GM20000 (cell line): ENCODE results near the gene R3HCC1L.
"Not testable (repeated sequence)": the region's sequence is repeated elsewhere in the genome, so short reads cannot be mapped to it uniquely, and the experiment has no call there.

Experiments used
- DNase-seq: peaks from one replicate; pipeline ENCODE4 v3.0.0; 2012; ENCODE audit warnings: low spot score
- TF ChIP-seq, protein P1 (sequence below): IDR thresholded peaks from 2 replicates; pipeline ENCODE4 v1.5.1; 2012; ENCODE audit warnings: mild to moderate bottlenecking, control low read depth; ENCODE audit errors: extremely low read depth, missing control alignments

Gene R3HCC1L

DNA sequence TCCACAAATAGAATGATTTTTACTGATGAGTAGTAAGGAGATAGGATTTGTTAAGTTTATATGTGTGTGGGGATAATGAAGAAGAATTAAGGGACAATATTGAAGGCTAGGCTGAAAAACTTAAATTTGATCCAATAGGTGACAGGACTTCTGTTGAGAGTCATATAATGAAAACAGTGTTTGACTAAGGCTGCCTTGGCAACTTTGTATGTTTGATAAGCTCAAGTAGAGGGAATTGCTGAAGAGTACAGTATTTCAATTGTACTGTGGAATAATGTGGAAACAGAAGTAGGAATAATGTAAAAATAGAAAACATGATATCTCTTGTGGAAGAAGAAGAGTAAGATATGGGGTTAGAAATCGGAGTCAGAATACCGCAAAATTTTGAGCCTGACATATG lies 10.5 kb downstream of the R3HCC1L start:
- no peak for DNase-seq
- TF ChIP-seq, protein P1, sequence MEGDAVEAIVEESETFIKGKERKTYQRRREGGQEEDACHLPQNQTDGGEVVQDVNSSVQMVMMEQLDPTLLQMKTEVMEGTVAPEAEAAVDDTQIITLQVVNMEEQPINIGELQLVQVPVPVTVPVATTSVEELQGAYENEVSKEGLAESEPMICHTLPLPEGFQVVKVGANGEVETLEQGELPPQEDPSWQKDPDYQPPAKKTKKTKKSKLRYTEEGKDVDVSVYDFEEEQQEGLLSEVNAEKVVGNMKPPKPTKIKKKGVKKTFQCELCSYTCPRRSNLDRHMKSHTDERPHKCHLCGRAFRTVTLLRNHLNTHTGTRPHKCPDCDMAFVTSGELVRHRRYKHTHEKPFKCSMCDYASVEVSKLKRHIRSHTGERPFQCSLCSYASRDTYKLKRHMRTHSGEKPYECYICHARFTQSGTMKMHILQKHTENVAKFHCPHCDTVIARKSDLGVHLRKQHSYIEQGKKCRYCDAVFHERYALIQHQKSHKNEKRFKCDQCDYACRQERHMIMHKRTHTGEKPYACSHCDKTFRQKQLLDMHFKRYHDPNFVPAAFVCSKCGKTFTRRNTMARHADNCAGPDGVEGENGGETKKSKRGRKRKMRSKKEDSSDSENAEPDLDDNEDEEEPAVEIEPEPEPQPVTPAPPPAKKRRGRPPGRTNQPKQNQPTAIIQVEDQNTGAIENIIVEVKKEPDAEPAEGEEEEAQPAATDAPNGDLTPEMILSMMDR: no peak

DNA sequence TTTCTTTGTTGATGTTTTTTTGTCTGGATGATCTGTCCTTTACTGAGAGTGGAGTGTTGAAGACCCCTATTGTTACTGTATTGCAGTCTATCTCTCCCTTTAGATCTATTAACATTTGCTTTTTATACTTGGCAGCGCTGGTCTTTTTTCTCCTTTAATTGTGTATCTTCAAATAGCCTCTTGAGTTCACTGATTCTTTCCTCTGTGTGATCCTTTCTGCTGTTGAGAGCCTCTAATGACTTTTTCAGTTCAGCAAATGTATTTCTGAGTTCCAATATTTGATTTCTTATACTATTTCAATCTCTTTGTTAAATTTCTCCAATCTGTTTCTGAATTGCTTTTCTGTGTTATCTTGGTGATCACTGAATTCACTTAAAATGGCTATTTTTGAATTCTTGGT lies 15.4 kb downstream of the R3HCC1L start:
- DNase-seq: no peak
- TF ChIP-seq, protein P1: no peak

DNA sequence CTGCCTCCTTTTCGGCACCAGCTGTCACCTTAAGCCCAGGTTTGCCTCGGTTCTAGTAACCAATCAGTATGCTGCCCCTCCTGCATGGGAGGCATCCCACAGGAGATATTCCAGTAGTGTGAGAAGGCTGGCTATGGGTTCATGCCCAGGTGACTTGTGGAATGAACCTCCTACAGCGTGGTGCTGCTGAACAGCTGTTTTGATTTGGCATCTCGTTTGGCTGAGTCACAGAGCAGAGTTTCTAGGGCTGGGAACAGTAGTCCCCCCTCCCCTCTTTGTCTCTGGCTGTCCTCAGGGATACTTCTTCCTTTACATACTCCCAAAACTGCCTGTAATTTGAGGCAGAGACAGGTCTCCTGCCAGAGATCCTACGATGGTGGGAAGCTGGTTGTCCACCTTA lies 16.1 kb downstream of the R3HCC1L start:
- DNase-seq: no peak
- TF ChIP-seq, protein P1: no peak

DNA sequence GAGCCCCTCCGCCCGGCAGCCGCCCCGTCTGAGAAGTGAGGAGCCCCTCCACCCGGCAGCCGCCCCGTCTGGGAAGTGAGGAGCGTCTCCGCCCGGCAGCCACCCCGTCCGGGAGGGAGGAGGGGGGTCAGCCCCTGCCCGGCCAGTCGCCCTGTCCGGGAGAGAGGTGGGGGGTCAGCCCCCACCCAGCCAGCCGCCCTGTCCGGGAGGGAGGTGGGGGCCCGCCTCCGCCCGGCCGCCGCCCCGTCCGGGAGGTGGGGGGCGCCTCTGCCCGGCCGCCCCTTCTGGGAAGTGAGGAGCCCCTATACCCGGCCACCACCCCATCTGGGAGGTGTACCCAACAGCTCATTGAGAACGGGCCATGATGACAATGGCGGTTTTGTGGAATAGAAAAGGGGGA lies 18.3 kb downstream of the R3HCC1L start:
- not testable (repeated sequence) for DNase-seq

DNA sequence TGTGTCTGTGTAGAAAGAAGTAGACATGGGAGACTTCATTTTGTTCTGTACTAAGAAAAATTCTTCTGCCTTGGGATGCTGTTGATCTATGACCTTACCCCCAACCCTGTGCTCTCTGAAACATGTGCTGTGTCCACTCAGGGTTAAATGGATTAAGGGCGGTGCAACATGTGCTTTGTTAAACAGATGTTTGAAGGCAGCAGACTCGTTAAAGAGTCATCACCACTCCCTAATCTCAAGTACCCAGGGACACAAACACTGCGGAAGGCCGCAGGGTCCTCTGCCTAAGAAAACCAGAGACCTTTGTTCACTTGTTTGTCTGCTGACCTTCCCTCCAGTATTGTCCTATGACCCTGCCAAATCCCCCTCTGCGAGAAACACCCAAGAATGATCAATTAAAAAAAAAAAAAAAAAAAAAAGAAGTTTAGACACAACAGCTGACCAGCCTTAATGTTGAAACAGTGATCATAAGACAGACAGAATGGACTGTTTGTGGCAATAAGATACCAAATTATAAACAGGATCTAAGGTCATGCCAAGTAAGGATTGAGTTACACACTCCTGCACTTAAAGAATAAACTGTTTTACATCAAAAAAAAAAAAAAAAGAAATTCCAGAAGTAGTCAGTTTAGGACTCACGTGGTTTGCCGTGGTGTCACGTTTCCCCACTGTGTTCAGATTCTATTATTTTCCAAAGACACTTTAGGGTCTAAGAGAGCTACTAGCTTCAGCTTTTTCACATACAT lies 18.9 kb downstream of the R3HCC1L start:
- DNase-seq: not testable (repeated sequence)

DNA sequence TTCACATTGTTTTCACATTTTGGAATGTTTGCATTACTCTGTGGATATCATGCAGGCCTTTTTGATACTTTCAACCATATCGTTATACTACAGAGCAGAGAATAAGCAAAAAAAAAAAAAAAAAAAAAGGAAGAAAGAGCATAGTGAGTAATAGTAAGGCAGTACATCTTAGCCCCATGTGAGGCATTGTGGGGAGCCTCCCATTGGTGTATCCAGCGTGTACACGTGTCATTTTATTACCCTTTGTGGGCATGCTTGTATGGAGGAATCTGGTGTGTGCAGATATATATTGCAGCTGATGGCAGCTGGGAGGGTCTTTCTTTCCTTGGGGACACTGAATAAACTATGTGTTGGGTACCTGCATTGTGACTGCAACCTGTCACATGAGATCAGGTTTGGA lies 19.6 kb downstream of the R3HCC1L start:
- no peak for DNase-seq
- TF ChIP-seq, protein P1: no peak

DNA sequence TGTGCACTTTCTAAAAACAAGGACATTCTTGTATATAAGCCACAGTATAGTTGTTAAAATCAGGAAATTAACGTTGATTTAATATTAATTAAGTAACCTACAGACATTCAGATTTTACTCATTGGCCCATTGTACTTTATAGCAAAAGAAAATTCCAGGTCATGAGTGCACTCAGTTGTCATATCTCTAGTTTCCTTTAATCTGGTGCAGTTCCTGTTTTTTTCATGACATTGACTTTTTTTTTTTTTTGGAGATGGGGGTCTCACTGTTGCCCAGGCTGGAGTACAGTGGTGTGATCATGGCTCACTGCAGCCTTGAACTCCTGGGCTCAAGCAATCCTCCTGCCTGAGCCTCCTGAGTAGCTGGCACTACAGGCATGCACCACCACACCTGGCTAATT lies 24.1 kb downstream of the R3HCC1L start:
- TF ChIP-seq, protein P1: no peak
- no peak for DNase-seq

DNA sequence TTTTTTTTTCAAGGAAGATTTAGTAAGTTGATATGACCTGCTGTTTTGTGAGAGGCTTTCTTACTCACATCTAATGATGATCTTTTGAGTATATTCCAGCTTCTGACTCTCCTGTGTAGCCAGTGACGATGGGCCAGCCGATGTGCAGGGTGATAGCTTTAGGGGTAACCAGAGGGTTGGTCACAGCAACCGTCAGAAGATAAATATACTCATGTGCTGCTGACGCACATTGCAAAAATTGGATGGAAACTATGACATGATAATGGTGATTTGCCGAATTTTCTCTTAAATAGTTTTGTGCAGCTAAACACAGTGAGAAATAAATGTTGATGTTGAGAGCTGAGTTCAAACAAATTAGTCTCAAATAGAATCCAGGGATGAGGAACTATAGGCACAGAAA lies 29.5 kb downstream of the R3HCC1L start:
- TF ChIP-seq, protein P1: no peak
- no peak for DNase-seq

DNA sequence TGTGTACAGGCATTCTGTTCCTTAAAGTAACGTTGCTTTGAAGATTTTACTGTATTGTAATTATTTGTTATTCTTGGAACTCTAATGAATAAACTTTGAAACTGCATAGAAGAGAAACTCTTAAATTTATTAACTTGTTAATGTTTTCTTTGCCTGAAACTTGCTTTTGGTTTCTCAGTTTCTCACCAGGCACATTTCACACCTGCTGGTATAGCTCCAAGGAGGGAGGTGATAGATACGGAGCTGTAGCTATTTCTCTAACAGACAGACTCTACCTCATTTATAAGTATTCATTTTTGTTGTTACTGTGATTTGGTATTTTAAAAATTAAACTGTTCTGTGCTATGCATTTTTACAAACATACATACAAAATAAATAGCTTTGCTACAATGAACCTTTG lies 32.7 kb downstream of the R3HCC1L start:
- TF ChIP-seq, protein P1: no peak
- DNase-seq: no peak
